GM12878 (cell line): ENCODE measurements around the gene BICDL2. TPM values are rescaled to one million over a fixed set of nuclear protein-coding genes. Genes with fewer than 3 reads are reported as not detected.

Experiments
- ATAC-seq: fragments of 200-7000 bp; cut with Tn5 transposase; 3 replicates; pipeline ENCODE4 v1.9.1; 2020; ENCODE audit warnings: mild to moderate bottlenecking, moderate library complexity
- BruUV-seq: library from RNA; stranded (reverse); fragments of 400-500 nt; replicated peaks from 2 replicates; lab custom pipeline; 2021; lab: Mats Ljungman, UMichigan
- CTCF ChIA-PET: fragments of 300-600 bp; sonication (Branson Sonifier 250); formaldehyde crosslinking; extraction: SDS; loops from one replicate; lab custom pipeline; 2021; ENCODE audit warnings: inconsistent platforms; lab: Yijun Ruan, JAX
- POLR2A ChIA-PET: fragments of 350-600 bp; formaldehyde crosslinking; extraction: SDS; loops from one replicate; lab custom pipeline; 2021; ENCODE audit warnings: inconsistent platforms; lab: Charles Lee
- RAD21 ChIA-PET: fragments of 300-600 bp; sonication (Branson Sonifier 250); formaldehyde crosslinking; loops from one replicate; lab custom pipeline; 2023; ENCODE audit warnings: antibody characterized with exemption; ENCODE audit not compliant: unreplicated experiment; lab: Charles Lee
- SMC1A ChIA-PET: fragments of 300-600 bp; sonication (Branson Sonifier 250); formaldehyde crosslinking; loops from one replicate; lab custom pipeline; 2023; ENCODE audit not compliant: unreplicated experiment, uncharacterized antibody; lab: Charles Lee
- DNase-seq: peaks from one replicate; pipeline ENCODE4 v3.0.0-alpha.2; 2011; ENCODE audit warnings: low read depth, low spot score
- FAIRE-seq: peaks from 3 replicates; lab custom pipeline; 2011; peaks lifted over from hg19 to GRCh38; lab: Jason Lieb, UNC
- H2AFZ ChIP-seq: 2 replicates; pipeline ENCODE4 v1.6.0; 2011; ENCODE audit warnings: low read depth, low read length, control low read depth; ENCODE audit not compliant: control insufficient read depth
- H3K27ac ChIP-seq: 2 replicates; pipeline ENCODE4 v1.5.1; 2011; ENCODE audit warnings: control low read depth; ENCODE audit not compliant: control insufficient read depth, insufficient read depth
- H3K27me3 ChIP-seq, 2 experiments: replicated peaks in 1 of 2; 2 replicates each; pipeline versions ENCODE4 v1.6.0 to v1.6.1; 2011; ENCODE audit warnings: low read length in 1 of 2; ENCODE audit not compliant: control insufficient read depth in 2 of 2, insufficient read depth in 2 of 2
- H3K36me3 ChIP-seq, 2 experiments: 2 replicates each; pipeline ENCODE4 v1.5.1; 2011; ENCODE audit warnings: low read length in 1 of 2; ENCODE audit not compliant: control insufficient read depth in 2 of 2, insufficient read depth in 2 of 2
- H3K4me1 ChIP-seq: 2 replicates; pipeline ENCODE4 v1.6.1; 2011; ENCODE audit warnings: mild to moderate bottlenecking, low read length, moderate library complexity, mixed read lengths; ENCODE audit not compliant: control insufficient read depth, insufficient read depth
- H3K4me2 ChIP-seq: 2 replicates; pipeline ENCODE4 v1.6.0; 2011; ENCODE audit warnings: control low read depth; ENCODE audit not compliant: control insufficient read depth, insufficient read depth
- H3K4me3 ChIP-seq: fragments of 200-600 bp; sonication (generic); 2 replicates; pipeline ENCODE4 v1.5.1; 2016
- H3K79me2 ChIP-seq: 2 replicates; pipeline ENCODE4 v1.6.0; 2011; ENCODE audit warnings: low read length; ENCODE audit not compliant: control insufficient read depth, insufficient read depth
- H3K9ac ChIP-seq: 2 replicates; pipeline ENCODE4 v1.8.0; 2011; ENCODE audit warnings: low read length, control low read depth, mixed read lengths; ENCODE audit not compliant: control insufficient read depth, insufficient read depth
- H3K9me3 ChIP-seq: replicated peaks from 3 replicates; pipeline ENCODE4 v1.5.1; 2011; ENCODE audit warnings: mild to moderate bottlenecking, low read length; ENCODE audit not compliant: control insufficient read depth, insufficient read depth
- H4K20me1 ChIP-seq: 2 replicates; pipeline ENCODE4 v1.6.0; 2011; ENCODE audit not compliant: control insufficient read depth, insufficient read depth
- KAT2A ChIP-seq: conservative IDR thresholded peaks from 2 replicates; pipeline ENCODE4 v1.6.1; 2011; ENCODE audit warnings: low read depth, low read length; ENCODE audit not compliant: control insufficient read depth
- MTA3 ChIP-seq: IDR thresholded peaks from 2 replicates; pipeline ENCODE4 v1.6.1; 2012; ENCODE audit warnings: low read length, inconsistent platforms, borderline replicate concordance
- RUNX3 ChIP-seq: IDR thresholded peaks from 2 replicates; pipeline ENCODE4 v1.6.1; 2012; ENCODE audit warnings: low read length, inconsistent platforms
- SMAD1 ChIP-seq: fragments of 450-650 bp; IDR thresholded peaks from 2 replicates; pipeline ENCODE4 v1.6.1; 2018; ENCODE audit warnings: mild to moderate bottlenecking, low read depth; ENCODE audit not compliant: partially characterized antibody
- SMC3 ChIP-seq: IDR thresholded peaks from 2 replicates; pipeline ENCODE4 v1.6.1; 2011; ENCODE audit warnings: low read length, improper control_type of control experiment, borderline replicate concordance
- STAT3 ChIP-seq: IDR thresholded peaks from 2 replicates; pipeline ENCODE4 v1.6.1; 2011; ENCODE audit warnings: low read depth, low read length, improper control_type of control experiment
- SUZ12 ChIP-seq: fragments of 200-600 bp; sonication (generic); IDR thresholded peaks from one replicate; pipeline ENCODE4 v1.6.1; 2018; ENCODE audit warnings: antibody characterized with exemption, mild to moderate bottlenecking; ENCODE audit not compliant: unreplicated experiment
- ZBED1 ChIP-seq: IDR thresholded peaks from 2 replicates; pipeline ENCODE4 v1.6.1; 2016; ENCODE audit warnings: borderline replicate concordance
- WGBS: methylation state at CpG from one replicate; pipeline ENCODE4 v1.1.6; 2016; ENCODE audit warnings: low lambda C conversion rate; ENCODE audit not compliant: insufficient replicate concordance, insufficient coverage; ENCODE audit errors: missing lambda C conversion rate; 5-methylcytosine and 5-hydroxymethylcytosine counted together
- in situ Hi-C: fragments of 300-500 bp; cut with MboI; formaldehyde crosslinking; loops from 9 replicates; pipeline ENCODE4 v1.14.3; 2018; ENCODE audit warnings: mixed read lengths
- intact Hi-C: fragments of 100-400 bp; cut with micrococcal nuclease; formaldehyde crosslinking; loops from one replicate; pipeline ENCODE4 v1.14.2; 2022; ENCODE audit not compliant: unreplicated experiment
- polyA plus RNA-seq, 11 experiments: library from polyadenylated mRNA; depleted of rRNA in 4 of 11; unstranded in 6 of 11; stranded (reverse) in 5 of 11; fragments of >200 nt; fragmentation: Nextera tagmentation in 4 of 11; fragmentation: Illumina TruSeq in 1 of 11; extraction: Ambion mirVana in 4 of 11; extraction: Trizol in 1 of 11; gene quantifications; 1 replicate in 1 of 11; 2 replicates in 10 of 11; pipeline versions ENCODE4 v1.2.1 to v1.2.3, GENCODE V29; 2011 to 2016; ENCODE audit warnings: inconsistent platforms in 2 of 11, missing spikeins in 2 of 11, low read depth in 1 of 11
- total RNA-seq, 4 experiments: library from RNA; depleted of rRNA in 3 of 4; stranded (reverse); fragments of >200 nt in 3 of 4; fragmentation: Illumina TruSeq in 1 of 4; extraction: Trizol in 1 of 4; gene quantifications; 2 replicates each; pipeline versions ENCODE4 v1.2.1 to v1.2.3, GENCODE V29; 2013 to 2021
- TF ChIP-seq, protein P1 (sequence below), 3 experiments: IDR thresholded peaks in 2 of 3; conservative IDR thresholded peaks in 1 of 3; 2 replicates each; pipeline ENCODE4 v1.5.1; 2011; ENCODE audit warnings: low read depth in 3 of 3, low read length in 3 of 3, mild to moderate bottlenecking in 3 of 3, control low read depth in 2 of 3, moderate library complexity in 2 of 3, inconsistent platforms in 1 of 3, mixed read lengths in 1 of 3; ENCODE audit not compliant: control insufficient read depth in 2 of 3, insufficient read depth in 1 of 3; ENCODE audit errors: extremely low read depth in 1 of 3
- TF ChIP-seq, protein P2 (sequence below): IDR thresholded peaks from 2 replicates; pipeline ENCODE4 v1.6.1; 2011; ENCODE audit warnings: borderline replicate concordance, low read depth, mild to moderate bottlenecking, moderate library complexity, low read length; ENCODE audit not compliant: insufficient read depth, poor library complexity, severe bottlenecking

BICDL2 gene
- total and polyA plus RNA-seq, 10 of the 15 experiments (the other 5 are each of a cell fraction or from before 2014, with no cell fraction given), result not detected

DNA sequence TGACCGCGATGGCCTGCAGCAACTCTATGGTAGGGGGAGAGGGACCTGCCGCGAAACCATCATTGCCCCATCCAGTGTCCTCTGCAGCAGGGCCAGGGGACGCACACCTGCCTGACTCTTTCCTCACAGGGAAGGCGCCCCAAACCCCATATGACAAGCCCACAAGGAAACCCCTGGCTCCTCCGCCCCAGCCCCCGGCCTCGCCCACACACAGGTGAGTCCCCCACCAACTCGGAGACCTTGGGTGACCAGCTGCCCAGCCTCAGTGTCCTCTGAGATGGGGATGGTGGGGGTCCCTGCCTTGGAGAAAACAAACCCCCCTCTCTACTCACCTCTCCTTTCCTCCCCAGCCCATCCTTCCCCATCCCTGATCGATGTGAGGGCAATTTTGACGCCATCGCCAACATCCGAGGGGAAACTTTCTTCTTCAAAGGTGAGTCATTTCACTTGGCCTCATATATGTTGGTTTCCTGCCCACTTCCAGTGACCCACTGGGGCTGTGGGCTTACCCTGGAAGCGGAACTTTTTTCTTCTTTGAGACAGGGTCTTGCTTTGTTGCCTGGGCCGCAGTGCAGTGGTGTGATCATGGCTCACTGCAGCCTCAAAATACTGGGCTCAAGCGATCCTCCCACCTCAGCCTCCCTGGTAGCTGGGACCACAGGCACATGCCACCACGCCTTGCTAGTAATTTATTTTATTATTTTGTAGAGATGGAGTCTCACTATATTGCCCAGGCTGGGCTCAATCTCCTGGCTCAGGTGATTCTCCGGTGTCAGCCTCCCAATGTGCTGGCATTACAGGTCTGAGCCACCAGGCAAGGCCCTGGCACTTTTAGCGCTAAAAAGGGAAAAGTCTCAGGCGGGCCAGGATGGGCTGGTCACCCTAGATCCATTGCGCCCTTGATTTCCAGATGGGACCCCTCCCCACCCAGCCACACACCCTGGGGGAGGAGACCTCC, 20.7 kb upstream of the BICDL2 start:
- TSS peak; percentile 57 for BruUV-seq
- in situ Hi-C loops, result no loop called here
- ChIA-PET POLR2A (interaction anchor here (0.9 to 1.4 kb wide), 3 partner anchors 14 to 73 kb away, joined by 3 to 4 read pairs (median 3); no protein-coding TSS in a partner anchor), RAD21 (interaction anchor here (0.9 to 3.0 kb wide), 7 partner anchors 16 to 115 kb away, joined by 3 to 72 read pairs (median 7); partner anchors contain the start of gene ZNF213), SMC1A (interaction anchor here (0.9 to 3.9 kb wide), 5 partner anchors 17 to 77 kb away, joined by 3 to 53 read pairs (median 4); partner anchors contain the start of gene ZNF213), CTCF (interaction anchor here (0.9 to 9.5 kb wide), 18 partner anchors 9 to 110 kb away, joined by 3 to 174 read pairs (median 8); partner anchors contain the start of gene ZNF213)
- ATAC-seq, result no peak
- Histone ChIP-seq H3K9me3 (no peaks in the 10 kb centered on the region), H2AFZ (no peak overlapping the region), H3K27me3 (no peaks in the 10 kb centered on the region), H3K79me2 (no peaks in the 10 kb centered on the region), H3K27ac (no peak overlapping the region), H3K4me2 (peak overlapping the region; percentile 75), H3K4me1 (peaks cover 16% of the 10 kb centered on the region), H3K9ac (no peak overlapping the region), H3K36me3 (no peaks in the 10 kb centered on the region), H3K4me3 (0 out of 2 replicates have a peak overlapping the region, but pooled peaks have one; percentile 87), H4K20me1 (no peaks in the 10 kb centered on the region)
- intact Hi-C loops, result loop anchor here (2.0 kb wide), 1 partner anchor 109 kb away; no protein-coding TSS in a partner anchor
- DNase-seq, result no peak
- 84% methylated on average over 22 of the region's 22 CpGs for WGBS
- no peak for FAIRE-seq
- TF ChIP-seq STAT3 (no peak), SUZ12 (no peak), SMC3 (no peak), MTA3 (no peak), KAT2A (no peak), RUNX3 (no peak), SMAD1 (no peak), ZBED1 (no peak)
- TF ChIP-seq, protein P1, sequence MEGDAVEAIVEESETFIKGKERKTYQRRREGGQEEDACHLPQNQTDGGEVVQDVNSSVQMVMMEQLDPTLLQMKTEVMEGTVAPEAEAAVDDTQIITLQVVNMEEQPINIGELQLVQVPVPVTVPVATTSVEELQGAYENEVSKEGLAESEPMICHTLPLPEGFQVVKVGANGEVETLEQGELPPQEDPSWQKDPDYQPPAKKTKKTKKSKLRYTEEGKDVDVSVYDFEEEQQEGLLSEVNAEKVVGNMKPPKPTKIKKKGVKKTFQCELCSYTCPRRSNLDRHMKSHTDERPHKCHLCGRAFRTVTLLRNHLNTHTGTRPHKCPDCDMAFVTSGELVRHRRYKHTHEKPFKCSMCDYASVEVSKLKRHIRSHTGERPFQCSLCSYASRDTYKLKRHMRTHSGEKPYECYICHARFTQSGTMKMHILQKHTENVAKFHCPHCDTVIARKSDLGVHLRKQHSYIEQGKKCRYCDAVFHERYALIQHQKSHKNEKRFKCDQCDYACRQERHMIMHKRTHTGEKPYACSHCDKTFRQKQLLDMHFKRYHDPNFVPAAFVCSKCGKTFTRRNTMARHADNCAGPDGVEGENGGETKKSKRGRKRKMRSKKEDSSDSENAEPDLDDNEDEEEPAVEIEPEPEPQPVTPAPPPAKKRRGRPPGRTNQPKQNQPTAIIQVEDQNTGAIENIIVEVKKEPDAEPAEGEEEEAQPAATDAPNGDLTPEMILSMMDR (IDR thresholded peaks at IDR 0.05 in 2 of 3, conservative IDR thresholded peaks at IDR 0.05 in 1 of 3; ENCODE audit: control insufficient read depth in 2 of 3, extremely low read depth in 1 of 3, insufficient read depth in 1 of 3, low read depth in 3 of 3, low read length in 3 of 3), result no peak
- TF ChIP-seq, protein P2, sequence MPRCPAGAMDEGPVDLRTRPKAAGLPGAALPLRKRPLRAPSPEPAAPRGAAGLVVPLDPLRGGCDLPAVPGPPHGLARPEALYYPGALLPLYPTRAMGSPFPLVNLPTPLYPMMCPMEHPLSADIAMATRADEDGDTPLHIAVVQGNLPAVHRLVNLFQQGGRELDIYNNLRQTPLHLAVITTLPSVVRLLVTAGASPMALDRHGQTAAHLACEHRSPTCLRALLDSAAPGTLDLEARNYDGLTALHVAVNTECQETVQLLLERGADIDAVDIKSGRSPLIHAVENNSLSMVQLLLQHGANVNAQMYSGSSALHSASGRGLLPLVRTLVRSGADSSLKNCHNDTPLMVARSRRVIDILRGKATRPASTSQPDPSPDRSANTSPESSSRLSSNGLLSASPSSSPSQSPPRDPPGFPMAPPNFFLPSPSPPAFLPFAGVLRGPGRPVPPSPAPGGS, result no peak
